CD4-positive, CD25-positive, alpha-beta regulatory T cell (primary cell): ENCODE results near the gene PICK1. TPM values are rescaled to one million over a fixed set of nuclear protein-coding genes. Genes with fewer than 3 reads are reported as not detected.

Source experiments
- ATAC-seq, 2 donors: fragments of 150-1000 bp; cut with Tn5 transposase; one replicate each; pipeline ENCODE4 v1.10.0; 2021; ENCODE audit warnings: low read depth in 2 of 2, moderate number of reproducible peaks in 2 of 2, moderate library complexity in 1 of 2
- DNase-seq, 3 donors: peaks; one replicate each; pipeline versions ENCODE4 v3.0.0 to v3.0.0-alpha.2; 2012 to 2022; ENCODE audit warnings: mixed read lengths in 1 of 3
- H3K27ac ChIP-seq: one replicate; pipeline ENCODE4 v1.7.0; 2013; ENCODE audit warnings: mild to moderate bottlenecking, low read length; ENCODE audit not compliant: insufficient read depth, poor library complexity, severe bottlenecking
- H3K27me3 ChIP-seq: one replicate; pipeline ENCODE4 v1.7.0; 2013; ENCODE audit warnings: low read length; ENCODE audit not compliant: control insufficient read depth, insufficient read depth
- H3K36me3 ChIP-seq: one replicate; pipeline ENCODE4 v1.7.0; 2013; ENCODE audit warnings: mild to moderate bottlenecking, low read length, moderate library complexity; ENCODE audit not compliant: control insufficient read depth, insufficient read depth
- H3K4me1 ChIP-seq: 2 replicates; pipeline ENCODE4 v1.7.0; 2013; ENCODE audit warnings: mild to moderate bottlenecking, low read length; ENCODE audit not compliant: insufficient read depth, control insufficient read depth, poor library complexity, severe bottlenecking
- H3K4me3 ChIP-seq: one replicate; pipeline ENCODE4 v1.7.0; 2013; ENCODE audit warnings: low read depth, mild to moderate bottlenecking, low read length, moderate library complexity
- H3K9me3 ChIP-seq, 2 experiments: 1 replicate in 1 of 2; 2 replicates in 1 of 2; pipeline ENCODE4 v1.7.0; 2013; ENCODE audit warnings: low read length in 2 of 2, mild to moderate bottlenecking in 1 of 2, moderate library complexity in 1 of 2; ENCODE audit not compliant: control insufficient read depth in 2 of 2
- H3K27ac Mint-ChIP-seq, 3 donors: one replicate each; pipeline ENCODE4 v1.8.0; 2020 to 2022; ENCODE audit warnings: mild to moderate bottlenecking in 3 of 3, mixed read lengths in 3 of 3, moderate library complexity in 2 of 3
- H3K27me3 Mint-ChIP-seq: one replicate; pipeline ENCODE4 v1.8.0; 2022; ENCODE audit warnings: mild to moderate bottlenecking, mixed read lengths
- H3K36me3 Mint-ChIP-seq: one replicate; pipeline ENCODE4 v1.8.0; 2020; ENCODE audit warnings: mixed read lengths
- H3K4me1 Mint-ChIP-seq, 4 donors: one replicate each; pipeline ENCODE4 v1.8.0; 2020 to 2022; ENCODE audit warnings: mixed read lengths in 4 of 4, mild to moderate bottlenecking in 1 of 4
- H3K4me3 Mint-ChIP-seq, 4 donors: one replicate each; pipeline ENCODE4 v1.8.0; 2020 to 2022; ENCODE audit warnings: mild to moderate bottlenecking in 4 of 4, mixed read lengths in 4 of 4, moderate library complexity in 3 of 4
- H3K9me3 Mint-ChIP-seq, 7 donors: one replicate each; pipeline ENCODE4 v1.8.0; 2020 to 2022; ENCODE audit warnings: mixed read lengths in 7 of 7, mild to moderate bottlenecking in 3 of 7, moderate library complexity in 2 of 7
- polyA plus RNA-seq, 4 donors: library from polyadenylated mRNA; unstranded; fragments of 300-500 nt; fragmentation: Illumina TruSeq; gene quantifications; one replicate each; pipeline ENCODE4 v1.2.3, GENCODE V29; 2021
- total RNA-seq: library from RNA; stranded (reverse); gene quantifications from one replicate; pipeline ENCODE4 v1.2.3, GENCODE V29; 2022

The PICK1 gene
- total and polyA plus RNA-seq, 5 donors from 2014 or later, result 4.5 to 23.0 (median 7.0) TPM

DNA sequence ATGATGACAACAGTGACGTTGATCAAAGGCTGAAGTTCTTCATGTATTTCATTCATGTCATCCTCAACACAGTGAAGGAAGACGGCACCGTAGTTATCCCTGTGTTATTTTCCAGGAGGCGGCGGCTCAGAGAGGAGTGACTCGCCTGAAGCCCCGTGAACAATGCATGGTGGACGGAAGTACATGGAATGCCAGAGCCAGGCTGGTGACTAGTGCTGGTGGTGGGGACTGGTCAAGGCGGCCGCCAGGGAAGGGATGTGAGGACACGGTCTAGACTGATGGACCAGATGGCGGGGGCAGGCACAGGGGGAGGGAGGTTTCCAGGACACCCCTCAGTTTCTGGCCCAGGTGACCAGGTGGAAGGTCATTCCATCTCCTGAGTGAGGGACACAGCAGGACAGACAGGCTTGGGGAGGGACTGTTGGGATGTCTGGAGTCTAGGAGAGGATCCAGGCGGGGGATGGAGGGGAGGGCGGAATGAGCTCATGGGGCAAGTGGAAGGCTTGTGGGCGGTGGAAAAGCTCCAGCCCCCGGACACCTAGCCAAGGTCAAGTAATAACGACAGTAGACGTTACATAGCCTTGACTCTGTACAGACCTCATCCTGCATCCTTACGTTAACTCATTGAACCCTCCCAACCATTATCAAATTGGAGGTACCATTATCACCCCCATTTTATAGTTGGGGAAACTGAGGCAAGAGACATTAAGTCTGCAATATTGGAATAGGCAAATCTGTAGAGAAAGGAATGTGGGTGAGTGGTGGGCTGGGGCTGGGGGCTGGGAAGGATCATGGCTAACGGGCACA lies 16.0 kb upstream of the PICK1 start:
- Histone ChIP-seq H3K27ac (no peak overlapping the region), H3K4me3 (no peak overlapping the region), H3K4me1 (no peaks in the 10 kb centered on the region), H3K36me3 (no peaks in the 10 kb centered on the region), H3K9me3 (no peaks in the 10 kb centered on the region), H3K27me3 (no peaks in the 10 kb centered on the region)
- no peak overlapping the region for H3K4me3 Mint-ChIP-seq
- H3K27me3 Mint-ChIP-seq, result peaks cover 11% of the 10 kb centered on the region
- H3K27ac Mint-ChIP-seq, result peak overlapping the region in 1 of 3 donors; percentile 50
- peaks cover 0 to 2% (median 0%) of the 10 kb centered on the region in 4 donors for H3K4me1 Mint-ChIP-seq
- no peak for ATAC-seq
- no peaks in the 10 kb centered on the region for H3K9me3 Mint-ChIP-seq
- no peaks in the 10 kb centered on the region for H3K36me3 Mint-ChIP-seq
- no peak for DNase-seq

DNA sequence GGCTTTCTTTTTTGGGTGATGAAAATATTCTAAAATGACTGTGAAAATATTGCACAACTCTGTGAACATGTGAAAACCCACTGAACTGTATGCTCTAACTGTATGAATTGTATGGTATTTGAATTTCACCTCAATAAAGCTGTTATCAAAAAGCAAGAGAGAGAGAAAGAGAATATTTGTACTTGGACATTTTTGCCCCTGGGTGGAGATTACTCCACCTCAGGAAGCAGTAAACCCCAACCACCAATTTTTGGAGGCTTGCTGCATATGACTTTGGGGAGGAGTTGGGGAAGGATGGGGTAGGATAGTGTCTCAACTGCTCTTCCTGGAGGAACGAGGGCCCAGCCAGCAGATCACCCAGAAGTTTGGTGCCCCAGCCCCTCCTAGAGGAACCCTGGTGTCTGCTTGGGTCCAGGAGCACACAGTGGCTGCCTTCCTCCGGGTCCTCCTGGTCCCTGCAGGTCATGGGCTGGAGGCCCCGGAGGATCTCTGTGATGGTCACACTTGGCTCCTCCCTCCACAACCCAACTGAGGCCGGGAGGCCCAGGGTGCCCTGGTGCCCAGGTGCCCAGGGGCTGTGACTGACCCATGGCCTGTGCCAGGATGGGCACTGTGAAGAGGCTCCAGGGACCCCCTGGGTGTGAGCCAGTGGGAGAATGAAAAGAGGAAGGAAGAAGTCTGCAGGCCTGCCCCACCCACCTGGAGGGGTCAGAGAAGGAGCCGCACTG lies 15.3 kb upstream of the PICK1 start:
- H3K27ac ChIP-seq, result no peak overlapping the region
- H3K4me1 ChIP-seq, result no peaks in the 10 kb centered on the region
- peaks cover 13% of the 10 kb centered on the region for H3K27me3 Mint-ChIP-seq
- H3K27ac Mint-ChIP-seq, result no peak overlapping the region
- no peaks in the 10 kb centered on the region for H3K36me3 ChIP-seq
- no peaks in the 10 kb centered on the region for H3K9me3 ChIP-seq
- no peaks in the 10 kb centered on the region for H3K9me3 Mint-ChIP-seq
- ATAC-seq (no peak), DNase-seq (no peak)
- no peak overlapping the region for H3K4me3 ChIP-seq
- no peaks in the 10 kb centered on the region for H3K36me3 Mint-ChIP-seq
- no peaks in the 10 kb centered on the region for H3K27me3 ChIP-seq
- H3K4me1 Mint-ChIP-seq, result peaks cover 0 to under 1% (median 0%) of the 10 kb centered on the region in 4 donors
- no peak overlapping the region for H3K4me3 Mint-ChIP-seq

DNA sequence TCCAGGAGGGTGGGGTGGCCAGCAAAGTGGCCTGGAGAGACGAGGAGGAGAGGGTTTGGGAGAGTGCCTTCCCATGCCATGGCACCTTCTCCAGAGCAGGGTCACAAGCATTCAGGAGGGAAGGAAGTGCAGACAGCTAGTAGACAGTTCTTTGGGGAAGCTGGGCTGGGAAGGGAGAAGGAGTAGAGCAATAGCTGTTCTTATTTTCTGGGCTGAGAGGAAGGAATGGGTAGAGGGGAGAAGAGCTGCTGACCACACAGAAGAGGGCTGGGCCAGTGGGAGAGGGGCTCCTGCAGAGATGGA lies 14.8 kb upstream of the PICK1 start:
- H3K36me3 Mint-ChIP-seq, result no peaks in the 10 kb centered on the region
- no peaks in the 10 kb centered on the region for H3K9me3 ChIP-seq

DNA sequence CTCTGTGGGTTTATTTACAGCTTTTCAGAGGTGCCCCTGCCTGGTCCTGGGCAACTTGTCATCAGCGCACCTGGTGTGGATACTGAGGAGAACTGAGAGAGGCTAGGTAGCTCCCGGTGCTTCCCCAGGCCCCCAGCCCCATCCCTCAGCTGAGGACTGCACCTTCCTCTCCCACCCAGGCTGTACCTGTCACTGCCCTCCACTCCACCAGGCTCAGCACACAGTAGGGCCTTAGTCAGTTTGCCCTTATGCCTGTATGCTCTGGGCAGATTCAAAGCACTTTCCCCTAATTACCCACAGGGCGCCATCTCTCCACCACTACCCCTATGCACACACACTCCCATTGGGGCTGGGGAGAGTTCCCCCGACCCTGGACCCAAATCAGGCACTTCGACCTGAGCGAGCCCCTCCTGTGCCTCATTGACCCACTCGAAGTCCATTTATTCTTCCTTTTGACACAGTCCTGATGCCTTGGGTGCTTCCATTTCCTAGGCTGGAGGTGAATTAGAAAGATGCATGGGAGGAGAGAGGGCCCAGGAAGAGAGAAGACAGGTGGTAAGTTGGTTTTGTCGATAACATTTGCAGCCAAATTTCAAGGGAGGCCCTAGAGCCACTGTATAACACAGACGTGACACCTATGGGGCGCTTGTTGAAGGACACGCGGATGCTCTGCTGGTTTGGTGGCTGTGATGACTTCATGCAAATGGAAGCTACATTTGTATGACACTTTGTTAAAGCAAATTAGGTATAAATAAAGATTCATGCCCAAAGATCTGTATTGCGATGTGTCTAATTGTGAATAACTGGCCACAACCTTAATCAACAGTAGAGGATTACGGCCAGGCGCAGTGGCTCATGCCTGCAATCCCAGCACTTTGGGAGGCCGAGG lies 13.8 kb upstream of the PICK1 start:
- ATAC-seq (no peak), DNase-seq (no peak)
- Mint-ChIP-seq H3K4me1 (no peaks in the 10 kb centered on the region), H3K4me3 (no peak overlapping the region), H3K27me3 (peaks cover 12% of the 10 kb centered on the region), H3K36me3 (no peaks in the 10 kb centered on the region), H3K27ac (no peak overlapping the region), H3K9me3 (no peaks in the 10 kb centered on the region)
- Histone ChIP-seq H3K27me3 (no peaks in the 10 kb centered on the region), H3K4me3 (no peak overlapping the region), H3K9me3 (no peaks in the 10 kb centered on the region), H3K36me3 (no peaks in the 10 kb centered on the region), H3K4me1 (no peaks in the 10 kb centered on the region), H3K27ac (no peak overlapping the region)

More for the DNA sequence above, 14.8 kb upstream of the PICK1 start:
- no peaks in the 10 kb centered on the region for H3K9me3 Mint-ChIP-seq
- no peak overlapping the region for H3K27ac Mint-ChIP-seq
- Histone ChIP-seq H3K36me3 (no peaks in the 10 kb centered on the region), H3K27me3 (no peaks in the 10 kb centered on the region), H3K4me3 (no peak overlapping the region), H3K4me1 (no peaks in the 10 kb centered on the region), H3K27ac (no peak overlapping the region)
- H3K27me3 Mint-ChIP-seq, result peaks cover 16% of the 10 kb centered on the region
- DNase-seq (no peak), ATAC-seq (no peak)
- H3K4me3 Mint-ChIP-seq, result no peak overlapping the region
- H3K4me1 Mint-ChIP-seq, result no peaks in the 10 kb centered on the region

DNA sequence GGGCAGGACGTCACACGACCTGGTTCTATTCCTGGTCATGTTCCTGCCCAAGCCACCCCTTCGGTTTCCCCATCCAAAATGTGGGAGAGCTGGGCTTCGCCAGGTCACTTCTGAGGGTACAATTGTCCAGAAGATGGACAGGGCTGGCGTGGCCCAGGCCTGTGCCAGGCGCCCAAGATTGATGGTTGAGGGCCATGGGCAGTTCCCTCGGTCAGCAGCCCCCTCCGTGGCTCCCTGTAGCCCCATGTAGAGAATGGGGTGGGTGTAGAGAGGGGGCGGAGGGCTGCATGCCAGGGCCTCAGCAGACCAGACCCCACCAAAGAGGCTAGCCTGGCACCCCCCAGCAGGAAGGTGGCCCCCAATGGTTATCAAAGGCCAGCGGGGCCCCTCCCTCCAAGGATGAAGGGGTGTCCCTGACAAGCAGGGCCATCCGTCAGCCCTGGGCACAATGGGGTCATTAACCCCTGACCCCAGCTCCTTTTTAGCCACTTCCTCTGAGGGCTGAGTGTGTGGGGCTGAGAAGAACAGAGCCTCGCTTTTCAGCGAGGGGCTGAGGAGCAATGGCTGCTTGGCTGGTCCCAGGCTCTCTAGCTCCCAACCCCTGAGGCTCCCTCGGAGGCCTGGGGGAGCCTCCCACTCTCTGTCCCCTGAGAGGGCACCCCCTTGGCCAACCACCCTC lies 11.0 kb upstream of the PICK1 start:
- peaks cover 20% of the 10 kb centered on the region for H3K27me3 Mint-ChIP-seq
- no peak for ATAC-seq
- no peak for DNase-seq
- no peak overlapping the region for H3K4me3 Mint-ChIP-seq
- Histone ChIP-seq H3K9me3 (no peaks in the 10 kb centered on the region), H3K27me3 (no peaks in the 10 kb centered on the region), H3K4me1 (no peaks in the 10 kb centered on the region), H3K36me3 (no peaks in the 10 kb centered on the region), H3K4me3 (no peak overlapping the region), H3K27ac (no peak overlapping the region)
- H3K9me3 Mint-ChIP-seq, result no peaks in the 10 kb centered on the region
- no peak overlapping the region for H3K27ac Mint-ChIP-seq
- no peaks in the 10 kb centered on the region for H3K36me3 Mint-ChIP-seq
- H3K4me1 Mint-ChIP-seq, result no peaks in the 10 kb centered on the region

DNA sequence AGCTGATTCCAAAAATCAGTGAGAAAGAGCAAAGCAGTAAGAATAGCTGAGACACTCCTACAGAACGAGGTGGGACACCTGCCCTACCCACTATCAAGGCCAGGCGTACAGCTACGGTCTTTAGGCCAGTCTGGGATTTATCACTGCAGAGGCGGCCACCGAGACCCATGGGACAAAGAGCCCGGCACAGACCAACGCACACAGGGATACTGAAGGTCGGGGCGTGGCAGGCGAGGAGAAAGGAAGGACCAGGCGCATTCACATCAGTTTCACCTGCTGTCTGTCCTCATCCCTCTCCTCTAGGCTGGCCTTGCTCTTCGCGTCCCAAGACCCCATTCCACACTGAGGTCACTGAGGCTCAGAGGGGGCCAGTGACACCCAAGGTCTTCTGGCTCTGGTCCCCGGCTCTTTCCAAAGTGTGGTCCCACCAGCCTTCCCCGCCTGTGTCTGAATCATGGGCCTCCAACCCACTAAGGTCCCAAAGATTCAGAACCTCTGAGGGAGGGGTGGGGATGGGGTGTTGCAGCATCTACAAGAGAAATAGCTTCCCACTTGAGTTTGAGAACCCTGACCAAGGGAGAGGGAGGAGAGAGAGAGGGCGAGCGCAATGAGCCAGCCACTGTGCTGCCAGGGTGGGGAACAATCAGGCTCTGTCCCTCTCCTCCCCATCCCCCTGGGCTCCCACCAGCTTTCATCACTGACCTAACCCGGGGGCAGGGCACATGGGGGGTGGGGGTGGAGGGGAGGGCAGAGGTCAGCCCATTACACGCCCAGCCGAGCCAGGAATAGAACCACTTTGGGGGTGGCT lies 7.2 kb upstream of the PICK1 start:
- Mint-ChIP-seq H3K4me1 (peaks cover 0 to 4% (median 0%) of the 10 kb centered on the region in 4 donors), H3K9me3 (no peaks in the 10 kb centered on the region), H3K4me3 (no peak overlapping the region), H3K27ac (no peak overlapping the region), H3K36me3 (no peaks in the 10 kb centered on the region), H3K27me3 (peaks cover 18% of the 10 kb centered on the region)
- H3K27me3 ChIP-seq, result no peaks in the 10 kb centered on the region
- H3K4me3 ChIP-seq, result no peak overlapping the region
- peaks cover 5% of the 10 kb centered on the region for H3K4me1 ChIP-seq
- DNase-seq, result no peak
- H3K36me3 ChIP-seq, result no peaks in the 10 kb centered on the region
- no peak overlapping the region for H3K27ac ChIP-seq
- no peak for ATAC-seq
- no peaks in the 10 kb centered on the region for H3K9me3 ChIP-seq

DNA sequence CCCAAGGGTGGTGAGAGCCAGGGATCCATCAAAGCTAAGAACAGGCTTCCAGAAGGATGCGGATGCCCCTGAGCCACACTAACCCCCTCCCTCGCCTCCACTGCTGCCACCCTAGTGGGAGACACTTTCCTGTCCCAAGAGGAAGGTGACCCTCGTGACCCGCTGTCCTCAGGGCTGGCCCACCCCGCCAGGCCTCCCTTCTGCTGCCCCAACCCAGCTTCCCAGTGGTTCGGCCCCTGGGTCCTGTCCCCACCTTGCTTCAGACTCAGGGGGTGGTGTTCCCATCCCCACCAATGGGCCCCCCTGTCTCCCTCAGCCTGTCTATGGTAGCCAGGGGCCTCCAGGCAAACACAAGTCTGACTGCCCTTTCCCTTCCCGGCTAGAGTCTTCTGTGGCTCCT lies 6.5 kb upstream of the PICK1 start:
- Mint-ChIP-seq H3K4me3 (no peak overlapping the region), H3K9me3 (no peaks in the 10 kb centered on the region), H3K36me3 (no peaks in the 10 kb centered on the region), H3K4me1 (peaks cover 0 to 4% (median 0%) of the 10 kb centered on the region in 4 donors), H3K27ac (no peak overlapping the region), H3K27me3 (peaks cover 18% of the 10 kb centered on the region)
- Histone ChIP-seq H3K9me3 (no peaks in the 10 kb centered on the region), H3K4me3 (no peak overlapping the region), H3K36me3 (no peaks in the 10 kb centered on the region), H3K4me1 (peaks cover 5% of the 10 kb centered on the region), H3K27me3 (no peaks in the 10 kb centered on the region), H3K27ac (no peak overlapping the region)
- ATAC-seq (no peak), DNase-seq (no peak)
